ENCODE results near the gene SLFN11.
A peak's percentile ranks its signal among the peaks of the same experiment; 100 is the strongest.
"Not testable (repeated sequence)": the region's sequence is repeated elsewhere in the genome, so short reads cannot be mapped to it uniquely, and the experiment has no call there.

The SLFN11 gene

DNA sequence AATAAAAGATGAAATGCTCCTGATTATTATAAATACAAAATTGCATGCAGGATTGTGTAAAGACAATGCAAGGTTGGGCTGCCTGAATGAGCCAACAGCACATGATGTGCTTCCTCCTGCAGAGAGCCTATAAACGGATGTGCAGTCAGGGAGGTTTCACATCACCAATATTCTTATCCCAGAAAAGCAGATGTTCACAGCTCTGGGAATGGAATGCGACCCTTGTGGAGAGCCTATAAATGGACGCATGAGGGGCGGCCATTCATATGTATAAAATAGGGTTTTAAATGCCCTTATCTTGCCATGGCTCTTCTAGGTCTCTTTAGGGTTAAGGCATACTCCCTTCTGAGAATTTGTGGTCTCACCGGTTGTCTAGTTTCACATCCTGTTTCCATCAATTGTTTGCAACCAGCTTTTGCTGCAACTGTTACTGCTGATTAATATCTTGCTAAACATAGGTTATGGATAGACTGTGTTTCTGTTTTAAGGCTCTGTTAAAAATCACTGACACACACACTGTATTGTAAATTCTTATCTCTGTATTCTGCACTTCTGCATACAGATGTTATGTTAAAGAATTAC lies 31.9 kb downstream of the SLFN11 start:
- no peak overlapping the region for H3K4me3 ChIP-seq (ENCODE audit: low read length)
- DNase-seq (ENCODE audit: low read depth): no peak

DNA sequence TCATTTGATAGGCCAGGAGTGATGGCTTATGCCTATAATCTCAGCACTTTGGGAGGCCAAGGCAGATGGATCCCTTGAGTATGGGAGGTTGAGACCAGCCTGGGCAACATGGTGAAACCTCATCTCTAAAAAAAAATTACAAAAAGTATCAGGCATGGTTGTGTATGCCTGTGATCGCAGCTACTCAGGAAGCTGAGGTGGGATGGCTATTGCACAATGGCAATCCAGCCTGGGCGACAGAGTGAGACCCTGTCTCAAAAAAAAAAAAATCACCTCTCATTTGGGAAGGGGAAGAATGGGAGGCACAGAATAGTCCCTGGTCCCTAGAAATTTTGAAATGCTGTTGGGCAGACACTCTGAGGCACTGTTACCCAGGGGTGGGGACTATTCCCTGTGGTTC lies 35.2 kb downstream of the SLFN11 start:
- H3K4me3 ChIP-seq (ENCODE audit: low read length): no peak overlapping the region
- TF ChIP-seq, protein P1, sequence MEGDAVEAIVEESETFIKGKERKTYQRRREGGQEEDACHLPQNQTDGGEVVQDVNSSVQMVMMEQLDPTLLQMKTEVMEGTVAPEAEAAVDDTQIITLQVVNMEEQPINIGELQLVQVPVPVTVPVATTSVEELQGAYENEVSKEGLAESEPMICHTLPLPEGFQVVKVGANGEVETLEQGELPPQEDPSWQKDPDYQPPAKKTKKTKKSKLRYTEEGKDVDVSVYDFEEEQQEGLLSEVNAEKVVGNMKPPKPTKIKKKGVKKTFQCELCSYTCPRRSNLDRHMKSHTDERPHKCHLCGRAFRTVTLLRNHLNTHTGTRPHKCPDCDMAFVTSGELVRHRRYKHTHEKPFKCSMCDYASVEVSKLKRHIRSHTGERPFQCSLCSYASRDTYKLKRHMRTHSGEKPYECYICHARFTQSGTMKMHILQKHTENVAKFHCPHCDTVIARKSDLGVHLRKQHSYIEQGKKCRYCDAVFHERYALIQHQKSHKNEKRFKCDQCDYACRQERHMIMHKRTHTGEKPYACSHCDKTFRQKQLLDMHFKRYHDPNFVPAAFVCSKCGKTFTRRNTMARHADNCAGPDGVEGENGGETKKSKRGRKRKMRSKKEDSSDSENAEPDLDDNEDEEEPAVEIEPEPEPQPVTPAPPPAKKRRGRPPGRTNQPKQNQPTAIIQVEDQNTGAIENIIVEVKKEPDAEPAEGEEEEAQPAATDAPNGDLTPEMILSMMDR (IDR thresholded peaks at IDR 0.05; ENCODE audit: insufficient read depth, low read depth, low read length, missing control alignments): no peak
- DNase-seq (ENCODE audit: low read depth): no peak

More for the DNA sequence above, 31.9 kb downstream of the SLFN11 start:
- TF ChIP-seq, protein P1 (IDR thresholded peaks at IDR 0.05; ENCODE audit: insufficient read depth, low read depth, low read length, missing control alignments): no peak

DNA sequence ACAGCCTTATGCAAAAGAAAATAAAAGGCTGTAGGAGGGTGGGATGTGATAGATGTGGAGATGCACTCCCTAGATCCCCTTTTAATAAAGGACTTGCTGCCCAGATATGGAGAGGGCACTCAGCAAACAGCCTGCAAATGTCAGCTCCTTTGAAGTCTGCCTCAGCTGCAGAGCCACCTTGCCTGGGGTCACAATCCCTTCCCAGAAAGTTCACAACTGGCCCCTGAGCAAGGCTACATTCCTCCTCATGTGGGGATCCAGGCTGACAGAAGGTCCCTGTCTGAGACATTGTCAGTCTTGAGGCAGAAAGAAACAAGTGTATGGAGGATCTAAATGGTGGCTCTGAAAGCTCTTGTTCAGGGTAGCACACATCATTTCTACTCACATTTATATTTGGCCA lies 36.1 kb downstream of the SLFN11 start:
- DNase-seq (ENCODE audit: low read depth): no peak
- H3K4me3 ChIP-seq (ENCODE audit: low read length): no peak overlapping the region
- TF ChIP-seq, protein P1 (IDR thresholded peaks at IDR 0.05; ENCODE audit: insufficient read depth, low read depth, low read length, missing control alignments): no peak

DNA sequence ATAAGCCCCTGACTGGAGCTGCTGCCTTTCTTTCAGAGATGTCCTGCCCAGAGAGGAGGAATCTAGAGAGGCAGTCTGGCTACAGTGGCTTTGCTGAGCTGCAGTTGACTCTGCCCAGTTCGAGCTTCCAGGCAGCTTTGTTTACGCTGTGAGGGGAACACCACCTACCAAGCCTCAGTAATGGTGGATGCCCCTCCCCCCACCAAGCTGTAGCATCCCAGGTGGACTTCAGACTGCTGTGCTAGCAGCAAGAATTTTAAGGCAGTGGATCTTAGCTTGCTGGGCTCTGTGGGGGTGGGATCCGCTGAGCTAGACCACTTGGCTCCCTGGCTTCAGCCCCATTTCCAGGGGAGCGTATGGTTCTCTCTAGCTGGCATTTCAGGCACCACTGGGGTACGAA lies 39.8 kb downstream of the SLFN11 start:
- not testable (repeated sequence) for DNase-seq (ENCODE audit: low read depth); H3K4me3 ChIP-seq (ENCODE audit: low read length)

DNA sequence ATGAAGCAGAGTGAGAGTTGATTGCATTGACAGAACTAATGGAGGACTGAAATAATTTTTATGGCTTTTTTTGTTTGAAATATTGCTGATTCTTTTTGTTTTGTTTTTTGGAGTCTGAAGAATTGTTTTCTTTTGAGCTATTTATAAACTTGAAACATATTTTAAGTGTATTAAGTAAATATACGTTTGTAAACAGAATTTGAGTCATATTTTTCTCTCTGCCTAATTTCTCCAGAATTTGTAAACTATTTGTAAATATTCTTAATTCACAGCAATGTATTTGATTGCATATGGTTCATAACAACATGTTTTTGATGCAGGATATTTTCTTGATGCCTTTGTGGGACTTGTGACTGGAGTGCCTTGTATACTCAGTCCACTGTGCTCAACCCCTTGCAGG lies 50.7 kb downstream of the SLFN11 start:
- DNase-seq (ENCODE audit: low read depth): no peak
- TF ChIP-seq, protein P1 (IDR thresholded peaks at IDR 0.05; ENCODE audit: insufficient read depth, low read depth, low read length, missing control alignments): no peak
- H3K4me3 ChIP-seq (ENCODE audit: low read length): no peak overlapping the region

DNA sequence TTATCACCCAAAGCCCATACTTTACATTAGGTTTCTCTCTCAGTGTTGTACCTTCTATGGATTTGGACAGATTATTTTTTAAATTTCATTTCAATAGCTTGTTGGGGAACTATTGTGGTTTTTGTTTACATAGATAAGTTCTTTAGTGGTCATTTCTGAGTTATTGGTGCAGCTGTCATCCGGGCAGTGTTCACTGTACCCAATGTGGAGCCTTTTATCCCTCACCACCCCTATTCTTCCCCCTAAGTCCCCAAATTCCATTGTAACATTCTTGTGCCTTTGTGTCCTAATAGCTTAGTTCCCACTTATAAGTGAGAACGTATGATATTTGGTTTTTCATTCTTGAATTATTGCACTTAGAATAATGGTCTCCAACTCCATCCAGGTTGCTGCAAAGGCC lies 57.5 kb downstream of the SLFN11 start:
- DNase-seq (ENCODE audit: low read depth): no peak
- TF ChIP-seq, protein P1 (IDR thresholded peaks at IDR 0.05; ENCODE audit: insufficient read depth, low read depth, low read length, missing control alignments): no peak
- H3K4me3 ChIP-seq (ENCODE audit: low read length): no peak overlapping the region

DNA sequence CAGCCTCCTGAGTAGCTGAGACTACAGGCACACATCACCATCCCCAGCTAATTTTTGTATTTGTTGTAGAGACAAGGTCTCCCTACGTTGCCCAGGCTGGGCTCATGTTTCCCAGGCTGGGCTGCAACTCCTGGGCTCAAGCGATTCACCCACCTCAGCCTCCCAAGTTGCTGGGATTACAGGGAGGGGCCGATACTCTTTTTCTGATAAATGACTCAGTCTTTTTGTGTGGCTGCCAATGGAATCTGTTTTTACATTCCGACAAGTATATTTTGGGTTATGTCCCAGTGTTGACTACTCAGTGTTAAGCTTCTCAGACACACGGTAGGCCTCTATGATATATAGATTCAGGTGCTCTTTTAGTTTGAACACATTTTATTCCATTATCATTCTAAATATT lies 58.1 kb downstream of the SLFN11 start:
- TF ChIP-seq, protein P1 (IDR thresholded peaks at IDR 0.05; ENCODE audit: insufficient read depth, low read depth, low read length, missing control alignments): no peak
- DNase-seq (ENCODE audit: low read depth): peak; percentile 88
- H3K4me3 ChIP-seq (ENCODE audit: low read length): no peak overlapping the region
